ENCODE results near the gene APLP1.

DNA sequence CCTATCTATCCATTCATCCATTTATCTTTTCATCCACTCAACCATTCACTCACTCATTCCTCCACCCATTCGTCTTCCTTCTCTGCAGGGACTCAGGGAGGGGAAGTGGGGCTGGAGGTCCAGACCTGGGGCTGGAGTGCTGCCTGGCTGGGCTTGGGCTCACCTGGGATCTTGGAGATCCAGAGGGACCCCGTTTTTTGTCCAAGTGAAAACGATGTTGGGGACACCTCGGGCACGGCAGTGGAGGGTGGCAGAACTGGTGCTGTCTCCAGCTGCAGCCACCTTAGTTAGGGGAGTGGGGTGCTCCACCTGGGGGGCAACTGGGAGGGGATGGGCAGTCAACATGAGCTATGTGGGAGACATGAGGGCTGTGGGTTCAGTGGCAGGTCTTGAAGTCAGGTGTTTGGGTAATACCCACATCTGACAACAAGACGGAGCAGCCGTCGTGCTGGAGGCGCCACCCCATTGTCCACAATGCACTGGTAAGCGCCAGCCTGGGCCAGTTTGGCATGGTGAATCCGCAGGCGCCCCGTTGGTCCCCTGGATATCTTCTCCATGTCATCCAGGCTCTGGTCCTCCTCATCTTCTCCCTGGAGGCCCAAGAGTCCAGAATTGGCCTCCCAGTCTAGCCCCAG lies 26.3 kb upstream of the APLP1 start:
- TF ChIP-seq EZH2 (optimal IDR thresholded peaks at IDR 0.05; ENCODE audit: low read depth, low read length): no peak
- TF ChIP-seq, protein P1, sequence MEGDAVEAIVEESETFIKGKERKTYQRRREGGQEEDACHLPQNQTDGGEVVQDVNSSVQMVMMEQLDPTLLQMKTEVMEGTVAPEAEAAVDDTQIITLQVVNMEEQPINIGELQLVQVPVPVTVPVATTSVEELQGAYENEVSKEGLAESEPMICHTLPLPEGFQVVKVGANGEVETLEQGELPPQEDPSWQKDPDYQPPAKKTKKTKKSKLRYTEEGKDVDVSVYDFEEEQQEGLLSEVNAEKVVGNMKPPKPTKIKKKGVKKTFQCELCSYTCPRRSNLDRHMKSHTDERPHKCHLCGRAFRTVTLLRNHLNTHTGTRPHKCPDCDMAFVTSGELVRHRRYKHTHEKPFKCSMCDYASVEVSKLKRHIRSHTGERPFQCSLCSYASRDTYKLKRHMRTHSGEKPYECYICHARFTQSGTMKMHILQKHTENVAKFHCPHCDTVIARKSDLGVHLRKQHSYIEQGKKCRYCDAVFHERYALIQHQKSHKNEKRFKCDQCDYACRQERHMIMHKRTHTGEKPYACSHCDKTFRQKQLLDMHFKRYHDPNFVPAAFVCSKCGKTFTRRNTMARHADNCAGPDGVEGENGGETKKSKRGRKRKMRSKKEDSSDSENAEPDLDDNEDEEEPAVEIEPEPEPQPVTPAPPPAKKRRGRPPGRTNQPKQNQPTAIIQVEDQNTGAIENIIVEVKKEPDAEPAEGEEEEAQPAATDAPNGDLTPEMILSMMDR (IDR thresholded peaks at IDR 0.05; ENCODE audit: low read length): no peak
